K562 (cell line): ENCODE measurements around the gene F2. TPM values are rescaled to one million over a fixed set of nuclear protein-coding genes. Genes with fewer than 3 reads are reported as not detected.

Experiments
- ATAC-seq: fragments of 200-7000 bp; cut with Tn5 transposase; 3 replicates; pipeline ENCODE4 v1.9.1; 2020; ENCODE audit warnings: moderate library complexity
- BruUV-seq: library from RNA; stranded (reverse); fragments of 400-500 nt; replicated peaks from 2 replicates; lab custom pipeline; 2021; lab: Mats Ljungman, UMichigan
- CTCF ChIA-PET: fragments of 300-600 bp; formaldehyde crosslinking; extraction: SDS; loops from one replicate; lab custom pipeline; 2021; ENCODE audit warnings: low intra/inter-chr PET ratio; lab: Yijun Ruan, JAX
- POLR2A ChIA-PET: fragments of 300-600, 350-650 bp; sonication (Branson Sonifier 250); formaldehyde crosslinking; extraction: SDS; loops from one replicate; lab custom pipeline; 2021; ENCODE audit warnings: antibody characterized with exemption, inconsistent platforms; lab: Yijun Ruan, JAX
- DNase-seq, 4 experiments: peaks; one replicate each; pipeline versions ENCODE4 v3.0.0 to v3.0.0-alpha.2; 2011 to 2018; ENCODE audit warnings: low spot score in 3 of 4, mixed read lengths in 3 of 4; ENCODE audit errors: extremely low read depth in 1 of 4
- FAIRE-seq: peaks from 2 replicates; lab custom pipeline; 2011; peaks lifted over from hg19 to GRCh38; lab: Jason Lieb, UNC
- H2AFZ ChIP-seq: 2 replicates; pipeline ENCODE4 v1.6.0; 2011; ENCODE audit warnings: low read depth, low read length, control low read depth, inconsistent platforms
- H3K27ac ChIP-seq: fragments of 200-600 bp; 3 replicates; pipeline ENCODE4 v1.8.0; 2011; ENCODE audit warnings: low read depth, mild to moderate bottlenecking, control low read depth, inconsistent platforms, low read length, moderate library complexity, mixed read lengths; ENCODE audit errors: extremely low read depth
- H3K27me3 ChIP-seq, 2 experiments: fragments of 300-600 bp in 1 of 2; 2 replicates in 1 of 2; 3 replicates in 1 of 2; pipeline versions ENCODE4 v1.6.0 to v1.8.0; 2011; ENCODE audit warnings: inconsistent platforms in 2 of 2, low read length in 2 of 2, mild to moderate bottlenecking in 1 of 2, mixed read lengths in 1 of 2, moderate library complexity in 1 of 2; ENCODE audit not compliant: control insufficient read depth in 2 of 2, insufficient read depth in 2 of 2
- H3K36me3 ChIP-seq: fragments of 300-600 bp; 3 replicates; pipeline ENCODE4 v1.8.0; 2011; ENCODE audit warnings: mild to moderate bottlenecking, low read length, inconsistent platforms; ENCODE audit not compliant: control insufficient read depth, insufficient read depth
- H3K4me1 ChIP-seq, 2 experiments: fragments of 200-600 bp in 1 of 2; replicated peaks in 1 of 2; 2 replicates in 1 of 2; 3 replicates in 1 of 2; pipeline versions ENCODE4 v1.5.1 to v1.8.0; 2011; ENCODE audit warnings: inconsistent platforms in 2 of 2, low read length in 2 of 2, mild to moderate bottlenecking in 1 of 2, mixed read lengths in 1 of 2, moderate library complexity in 1 of 2; ENCODE audit not compliant: control insufficient read depth in 2 of 2, insufficient read depth in 2 of 2
- H3K4me2 ChIP-seq: 2 replicates; pipeline ENCODE4 v1.6.1; 2011; ENCODE audit warnings: low read length, control low read depth, inconsistent platforms, mixed read lengths; ENCODE audit not compliant: insufficient read depth
- H3K4me3 ChIP-seq: fragments of 200-600 bp; sonication (generic), shearing (Covaris generic); 2 replicates; pipeline ENCODE4 v1.5.1; 2016; ENCODE audit warnings: control low read depth, inconsistent platforms
- H3K79me2 ChIP-seq: fragments of 200-600 bp; 3 replicates; pipeline ENCODE4 v1.8.0; 2011; ENCODE audit warnings: low read length, inconsistent platforms; ENCODE audit not compliant: control insufficient read depth, insufficient read depth
- H3K9ac ChIP-seq, 2 experiments: 2 replicates each; pipeline versions ENCODE4 v1.6.0 to v1.6.1; 2011; ENCODE audit warnings: low read depth in 2 of 2, low read length in 2 of 2, control low read depth in 1 of 2, inconsistent platforms in 1 of 2, mild to moderate bottlenecking in 1 of 2, mixed read lengths in 1 of 2; ENCODE audit not compliant: insufficient read depth in 1 of 2
- H3K9me1 ChIP-seq: one replicate; pipeline ENCODE4 v1.6.0; 2011; ENCODE audit warnings: inconsistent platforms, mild to moderate bottlenecking, low read length, moderate library complexity; ENCODE audit not compliant: control insufficient read depth, insufficient read depth
- H3K9me3 ChIP-seq: replicated peaks from 2 replicates; pipeline ENCODE4 v1.5.1; 2011; ENCODE audit warnings: low read depth, low read length, inconsistent platforms; ENCODE audit not compliant: control insufficient read depth, insufficient read depth
- H4K20me1 ChIP-seq: replicated peaks from 2 replicates; pipeline ENCODE4 v1.6.1; 2011; ENCODE audit warnings: low read length, inconsistent platforms, mixed read lengths; ENCODE audit not compliant: control insufficient read depth, insufficient read depth
- ARID4B ChIP-seq: sonication (generic); formaldehyde crosslinking; IDR thresholded peaks from 2 replicates; pipeline ENCODE4 v1.8.0; 2022; ENCODE audit warnings: mild to moderate bottlenecking, missing genetic modification reagents
- MCM7 ChIP-seq, 2 experiments: fragments of 450-650 bp; IDR thresholded peaks; 2 replicates each; pipeline ENCODE4 v1.6.1; 2016 to 2018
- TCF7 ChIP-seq: sonication (generic); IDR thresholded peaks from 2 replicates; pipeline ENCODE4 v1.6.1; 2016; ENCODE audit warnings: antibody characterized with exemption, borderline replicate concordance
- WGBS: fragments of 100-300 bp; shearing (Covaris generic); methylation state at CpG from one replicate; pipeline ENCODE4 v1.1.6; 2016; ENCODE audit warnings: low coverage, mixed read lengths; ENCODE audit not compliant: insufficient coverage; ENCODE audit errors: missing lambda C conversion rate; 5-methylcytosine and 5-hydroxymethylcytosine counted together
- in situ Hi-C: fragments of 300-500 bp; cut with MboI; formaldehyde crosslinking; loops from 4 replicates; pipeline ENCODE4 v1.15.0; 2018; ENCODE audit warnings: inconsistent platforms, mixed read lengths
- intact Hi-C: fragments of 100-400 bp; cut with micrococcal nuclease; formaldehyde crosslinking; loops from 2 replicates; pipeline ENCODE4 v1.14.2; 2022
- polyA plus RNA-seq, 8 experiments: library from polyadenylated mRNA; depleted of rRNA in 4 of 8; stranded (reverse) in 5 of 8; unstranded in 3 of 8; fragments of >200 nt; fragmentation: Nextera tagmentation in 2 of 8; fragmentation: Illumina TruSeq in 1 of 8; extraction: Ambion mirVana in 2 of 8; extraction: Trizol in 1 of 8; gene quantifications; 2 replicates each; pipeline versions ENCODE4 v1.2.1 to v1.2.3, GENCODE V29; 2011 to 2014; ENCODE audit warnings: inconsistent platforms in 1 of 8, missing spikeins in 1 of 8
- total RNA-seq, 7 experiments: library from RNA; depleted of rRNA in 6 of 7; stranded (reverse); fragments of >200 nt in 6 of 7; fragmentation: Illumina TruSeq in 2 of 7; extraction: Trizol in 2 of 7; gene quantifications; 2 replicates each; pipeline versions ENCODE4 v1.2.1 to v1.2.3, GENCODE V29; 2011 to 2021; ENCODE audit warnings: low replicate concordance in 1 of 7

Gene F2
- total and polyA plus RNA-seq, 9 of the 15 experiments (the other 6 are each of a cell fraction or from before 2014, with no cell fraction given), result 0.16 TPM; not detected in 8

GRCh38 chr11:46680164-46680760 is 38.8 kb upstream of the F2 start:
- no peak overlapping the region for H3K9ac ChIP-seq
- H3K36me3 ChIP-seq, result peaks cover 44% of the 10 kb centered on the region; the same call in 2 of the 3 replicates
- ChIA-PET POLR2A (no interaction called here), CTCF (no interaction called here)
- peaks cover 2% of the 10 kb centered on the region for H3K9me1 ChIP-seq
- DNase-seq (no peak), FAIRE-seq (no peak), ATAC-seq (no peak)
- no peaks in the 10 kb centered on the region for H3K27me3 ChIP-seq
- no peaks in the 10 kb centered on the region for H3K79me2 ChIP-seq
- in situ Hi-C loops (no loop called here), intact Hi-C loops (no loop called here)
- no peak for TF ChIP-seq MCM7 (IDR thresholded peaks at IDR 0.05)
- TF ChIP-seq TCF7, result no peak
- no peak for TF ChIP-seq ARID4B (CRISPR knock-in tag)
- no peak overlapping the region for H2AFZ ChIP-seq
- H3K27ac ChIP-seq, result no peak overlapping the region
- no peak overlapping the region for H3K4me2 ChIP-seq
- BruUV-seq, result no TSS peak
- 87% methylated on average over 17 of the region's 21 CpGs for WGBS
- H3K4me3 ChIP-seq, result no peak overlapping the region
- H3K9me3 ChIP-seq, result no peaks in the 10 kb centered on the region
- H4K20me1 ChIP-seq, result no peaks in the 10 kb centered on the region
- H3K4me1 ChIP-seq, result no peaks in the 10 kb centered on the region; a peak in 1 of 5 replicates
